ENCODE measurements around the gene DENND1A. TPM values are rescaled to one million over a fixed set of nuclear protein-coding genes. Genes with fewer than 3 reads are reported as not detected.

DENND1A gene
- total RNA-seq, 1 donor from 2014 or later = 9.0 TPM

DNA sequence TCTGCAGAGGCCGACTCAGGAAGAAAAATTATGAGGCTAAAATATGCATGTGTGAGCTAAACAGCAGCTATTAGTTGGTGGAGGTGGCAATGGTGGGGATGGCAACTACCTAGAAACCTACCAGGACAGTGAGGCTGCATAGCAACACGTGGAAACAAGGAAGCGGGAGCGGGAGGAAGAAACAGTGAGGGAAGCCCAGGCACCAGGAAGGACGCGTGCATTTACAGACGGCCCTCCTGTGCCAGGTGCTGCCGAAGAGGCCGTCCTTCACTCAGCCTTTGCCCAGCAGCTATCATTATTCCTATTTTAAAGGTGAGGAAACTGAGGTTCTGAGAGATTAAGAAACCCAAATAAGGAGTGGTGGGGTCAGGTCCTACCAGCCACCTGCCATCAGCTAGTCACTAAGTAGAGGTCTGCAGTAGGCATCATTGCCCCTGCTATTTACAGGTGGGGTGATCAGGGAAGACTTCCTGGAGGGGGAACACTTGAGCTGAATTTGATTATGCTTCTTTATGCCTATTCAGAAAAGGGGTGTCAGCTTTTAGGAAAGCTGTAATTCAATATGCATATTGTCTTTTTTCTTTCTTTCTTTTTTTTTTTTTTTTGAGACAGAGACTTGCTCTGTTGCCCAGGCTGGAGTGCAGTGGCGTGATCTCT is 448.6 kb downstream of the DENND1A start:
- no peak for ATAC-seq

DNA sequence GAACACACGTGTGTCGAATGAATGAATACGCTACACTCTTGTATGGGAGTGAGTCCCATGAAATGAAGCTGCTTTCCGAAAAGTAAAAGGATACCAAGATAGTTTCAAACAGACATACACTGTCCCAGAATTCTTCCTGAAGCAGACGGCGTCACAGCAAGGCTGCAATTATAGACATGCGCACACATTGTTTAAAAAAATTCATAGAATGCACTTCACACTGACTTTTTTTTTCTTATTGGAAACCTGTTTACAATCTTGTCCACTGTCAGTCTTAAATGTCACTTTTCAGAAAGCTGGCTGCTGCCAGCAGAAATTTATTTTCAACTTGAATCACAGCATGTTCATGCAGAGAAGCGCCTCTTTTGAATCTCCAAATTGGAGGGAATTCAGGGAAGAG is 449.1 kb downstream of the DENND1A start:
- ATAC-seq = no peak

DNA sequence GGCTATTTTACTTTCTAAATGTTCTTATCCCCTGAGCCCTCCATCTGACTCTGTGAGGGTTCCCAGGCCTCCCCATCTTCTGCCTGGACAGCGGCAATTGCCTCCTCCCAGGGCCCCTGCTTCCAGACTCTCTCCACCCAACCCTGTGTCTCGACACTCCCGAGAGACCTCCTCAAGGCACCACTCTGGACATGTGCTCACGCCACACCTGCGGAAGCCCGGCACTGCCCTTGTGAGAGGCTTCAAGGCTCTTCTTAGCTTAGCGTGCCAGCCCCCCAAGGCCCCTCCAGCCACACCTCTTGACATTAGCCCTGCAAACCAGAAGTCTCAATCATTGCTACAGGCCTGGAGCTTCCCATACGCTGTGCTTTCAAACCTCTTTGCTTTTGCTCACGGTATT is 449.8 kb downstream of the DENND1A start:
- ATAC-seq = no peak

DNA sequence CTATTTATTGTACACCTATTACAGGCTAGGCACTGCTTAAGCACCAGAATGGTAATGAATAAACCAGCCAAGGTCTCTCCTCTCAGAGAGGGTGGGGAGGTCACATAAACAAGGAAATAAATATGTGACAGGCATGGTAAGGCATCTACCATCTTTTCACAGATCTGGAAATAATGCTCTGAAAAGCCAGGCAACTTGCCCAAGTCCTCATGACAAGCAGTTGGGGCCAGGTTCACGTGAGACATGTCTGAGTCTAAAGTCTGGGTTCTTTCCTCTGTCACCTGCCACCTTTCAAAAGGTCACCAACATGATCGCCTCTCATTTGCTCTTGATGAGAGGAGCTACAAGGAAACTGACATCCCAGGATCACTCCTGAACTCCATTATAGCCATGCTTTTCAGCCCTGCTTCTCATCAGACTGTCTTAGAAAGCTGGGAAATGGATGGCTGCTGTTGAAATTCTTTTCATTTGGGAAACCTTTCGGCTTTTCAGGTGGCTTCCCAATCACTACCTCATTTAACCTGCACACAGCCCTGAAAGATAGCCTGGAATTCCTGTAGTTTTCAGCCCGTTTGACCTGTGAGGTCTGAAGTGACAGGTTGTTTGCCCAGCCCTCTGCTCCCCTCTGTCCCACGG is 450.8 kb downstream of the DENND1A start:
- ATAC-seq = no peak

DNA sequence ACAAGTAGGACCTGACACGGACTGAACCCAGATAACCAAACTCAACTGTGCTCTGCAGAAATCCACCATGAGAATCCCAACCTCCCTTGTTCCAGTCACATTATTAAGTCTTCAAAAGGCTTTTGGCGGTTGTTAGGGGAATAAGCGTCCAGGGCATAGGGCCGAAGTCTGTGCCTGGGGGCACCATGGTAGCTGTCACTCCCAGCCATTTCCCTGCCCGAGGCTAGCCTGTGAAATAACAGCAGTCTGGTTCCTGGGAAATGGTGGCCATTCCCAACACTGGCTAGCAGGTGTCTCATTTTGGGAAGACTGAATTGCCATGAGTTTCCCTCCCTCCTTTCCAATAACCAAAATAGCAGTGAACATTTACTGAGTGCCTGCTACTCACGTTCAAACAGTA is 451.8 kb downstream of the DENND1A start:
- ATAC-seq = no peak

DNA sequence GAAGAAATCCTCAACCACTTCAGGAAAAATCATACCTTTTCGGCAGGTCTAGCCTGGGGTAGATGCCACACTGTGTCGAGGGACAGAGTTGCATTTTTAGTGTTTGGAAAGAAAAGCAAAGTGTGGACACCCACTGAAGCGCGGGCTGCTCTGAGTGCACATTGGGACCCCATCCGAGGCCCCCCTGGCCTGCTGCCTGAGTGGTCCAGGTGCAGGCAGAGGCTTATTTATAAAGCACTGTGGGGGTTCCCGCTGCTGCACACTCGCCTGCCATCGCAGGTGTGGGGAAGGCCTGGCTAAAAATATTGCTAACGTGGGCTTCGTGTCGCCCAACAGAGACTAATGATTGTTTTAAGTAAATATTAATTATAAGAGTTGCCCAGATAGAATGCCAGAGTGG is 454.5 kb downstream of the DENND1A start:
- no peak for ATAC-seq

DNA sequence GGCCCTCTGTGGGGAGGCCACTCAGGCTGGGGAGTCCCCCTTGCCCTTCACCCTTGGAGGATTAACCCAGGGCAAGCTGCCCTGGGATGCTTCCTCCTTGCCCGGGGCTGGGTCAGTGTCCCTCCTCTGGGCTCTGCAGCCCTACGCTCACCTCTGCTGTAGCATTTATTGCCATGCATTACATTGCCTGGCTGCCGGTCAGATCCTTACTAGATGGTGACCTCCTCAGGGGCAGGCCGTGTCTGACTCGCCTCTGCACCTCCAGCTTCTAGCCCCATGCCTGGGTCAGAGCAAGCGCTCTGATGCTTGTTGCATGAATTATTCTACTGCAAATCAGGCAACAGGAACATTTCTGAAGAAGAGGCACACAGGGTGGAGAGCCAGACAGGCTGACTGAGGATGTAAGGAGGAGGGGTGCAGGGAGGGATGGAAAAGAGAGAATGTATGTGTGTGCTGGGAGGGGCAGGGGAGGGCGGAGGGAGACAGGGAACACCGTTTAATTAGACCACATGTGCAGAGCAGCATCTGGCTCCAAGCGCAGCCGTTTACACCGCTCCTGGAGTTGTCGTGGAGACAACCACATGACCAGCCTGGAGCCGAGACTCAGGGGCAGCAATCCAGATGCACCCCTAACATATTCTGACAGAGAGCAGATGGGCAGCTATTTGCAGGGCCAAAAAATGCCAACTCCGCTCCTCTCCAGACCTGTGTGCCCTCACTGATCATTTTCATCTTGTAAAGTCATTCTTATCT is 456.9 kb downstream of the DENND1A start:
- ATAC-seq = no peak

DNA sequence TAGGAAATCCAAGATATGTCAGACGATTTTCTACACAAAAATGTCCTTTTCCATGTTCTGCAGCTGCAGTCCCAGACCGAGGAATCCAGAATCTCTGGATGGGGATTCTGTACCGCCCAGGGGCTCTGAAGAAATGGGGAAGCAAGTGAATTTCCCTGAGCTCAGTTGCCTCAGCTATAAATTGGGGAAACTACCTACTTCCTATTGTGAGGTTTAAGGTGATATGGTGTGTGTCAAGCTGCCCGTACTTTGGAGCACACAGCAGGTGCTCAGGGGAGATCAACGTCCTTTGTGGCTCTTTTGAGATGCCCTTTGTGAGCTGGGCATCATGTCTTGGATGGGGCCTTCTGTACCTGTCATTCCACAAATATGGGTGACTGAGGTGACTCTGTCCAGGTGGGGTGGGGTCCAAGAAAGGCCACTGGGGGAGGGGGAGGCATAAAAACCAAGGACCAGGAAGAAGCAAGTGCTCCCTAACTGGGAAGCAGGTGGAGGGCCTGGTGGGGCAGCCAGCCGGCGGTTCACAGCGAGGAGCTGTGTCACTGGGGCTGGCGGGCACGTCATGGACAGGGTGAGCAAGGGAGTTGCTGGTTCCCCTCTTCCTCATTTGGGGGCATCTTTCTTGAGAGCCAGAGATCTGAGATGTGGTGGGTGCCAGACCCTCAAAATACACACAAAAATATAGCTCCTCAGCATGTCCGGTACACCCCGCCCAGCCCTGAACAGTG is 457.9 kb downstream of the DENND1A start:
- no peak for ATAC-seq

DNA sequence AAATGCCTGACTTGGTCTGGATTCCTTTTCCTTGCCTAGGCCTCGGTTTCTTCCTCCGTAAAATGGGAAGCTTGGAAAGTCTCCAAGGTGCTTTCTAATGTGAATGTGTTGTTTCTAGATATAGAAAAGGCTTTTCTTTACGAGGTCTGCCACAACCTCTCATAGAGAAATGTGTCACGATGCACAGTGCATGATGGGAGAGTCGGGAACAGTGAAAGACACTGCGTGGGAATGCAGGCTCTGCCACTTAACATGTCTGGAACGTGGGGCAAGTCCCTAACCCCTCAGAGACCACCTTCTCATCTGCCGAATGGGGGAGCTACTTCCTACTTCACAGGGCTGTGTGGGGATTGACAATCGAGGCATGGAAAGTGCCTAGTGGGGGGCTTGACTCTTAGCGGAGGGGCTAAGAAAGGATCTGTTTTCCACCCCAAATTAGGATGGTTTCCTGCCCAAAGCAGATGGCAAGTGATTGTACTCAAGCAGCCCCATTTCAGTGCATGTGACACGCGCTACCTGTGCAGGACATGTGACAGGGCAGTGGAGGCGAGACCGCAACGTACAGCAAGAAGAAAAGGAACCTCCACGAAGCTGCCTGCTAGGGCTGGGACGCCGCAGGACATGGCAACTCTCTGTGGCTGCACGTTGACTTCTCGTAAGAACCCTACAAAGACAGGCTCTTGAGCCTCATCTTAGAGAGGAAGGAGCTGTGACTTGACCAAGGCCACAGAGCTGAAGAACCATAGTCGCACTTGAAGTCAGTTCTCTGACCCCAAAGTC is 458.7 kb downstream of the DENND1A start:
- ATAC-seq = no peak

DNA sequence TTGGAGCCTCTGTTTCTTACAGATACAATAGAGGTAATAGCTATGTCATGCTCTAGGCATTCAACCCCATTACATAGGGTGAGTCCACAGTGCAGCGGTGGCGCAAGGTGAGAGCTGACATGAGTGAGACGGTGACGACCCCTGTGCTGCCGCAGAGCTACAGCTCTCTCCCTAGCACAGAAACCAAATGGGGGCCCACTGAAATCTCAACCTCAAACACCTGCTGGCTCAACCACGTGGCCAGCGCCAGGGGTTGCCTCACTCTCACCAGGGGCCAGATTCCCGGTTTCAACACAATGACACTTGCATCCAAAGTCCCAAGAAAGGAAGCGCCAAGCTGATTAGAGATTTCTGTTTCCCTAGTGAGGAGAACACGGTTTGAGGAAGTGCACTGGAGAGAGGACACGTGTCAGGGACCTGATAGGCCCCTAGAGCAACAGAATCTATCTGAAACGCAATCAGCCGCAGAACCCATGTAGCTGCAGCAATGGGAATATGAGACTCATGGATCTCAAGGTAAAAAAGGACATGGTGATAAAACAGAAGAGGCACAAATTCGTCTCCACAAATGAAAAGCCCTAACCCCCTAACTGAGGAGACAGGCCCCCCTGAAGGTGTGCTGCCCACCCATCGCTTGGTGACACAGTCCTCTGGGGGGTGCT is 459.7 kb downstream of the DENND1A start:
- ATAC-seq = no peak

DNA sequence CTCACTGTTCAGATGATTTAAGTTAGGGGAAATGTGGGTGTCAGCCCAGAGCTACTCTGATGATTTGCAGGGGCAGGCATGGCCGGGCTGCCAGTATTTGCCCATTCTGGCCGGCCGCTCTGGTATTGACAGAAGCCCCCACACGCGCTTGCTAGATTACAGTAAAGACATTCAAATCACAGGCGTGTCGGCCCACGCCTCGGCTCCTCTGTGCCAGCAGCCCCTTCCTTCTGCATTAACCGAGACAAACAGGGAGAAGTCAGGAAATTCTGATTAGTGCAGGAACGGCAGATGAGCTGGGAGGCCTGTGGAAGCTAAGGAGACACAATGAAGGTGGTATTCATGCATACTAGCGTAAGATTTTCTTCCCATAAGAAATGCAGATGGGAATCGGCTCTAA is 460.6 kb downstream of the DENND1A start:
- no peak for ATAC-seq

DNA sequence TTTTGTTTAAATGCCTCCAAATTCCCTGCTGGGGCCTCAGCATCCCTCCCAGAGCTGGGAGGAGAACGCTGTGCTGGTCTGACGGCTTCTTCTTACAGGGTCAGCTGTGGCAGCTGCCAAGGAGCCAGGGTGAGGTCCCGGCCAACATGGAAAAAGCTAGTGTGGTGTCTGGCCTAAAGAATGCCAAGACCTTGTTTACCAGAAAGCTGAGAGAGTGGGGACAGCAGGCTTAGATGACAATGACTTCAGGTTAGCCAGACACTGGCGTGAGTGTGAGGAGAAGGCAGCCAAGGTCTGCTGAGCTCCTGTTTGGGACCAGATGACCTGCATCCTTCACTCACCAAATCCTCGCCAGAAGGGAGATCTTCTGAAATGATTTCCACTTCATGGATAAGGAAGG is 461.4 kb downstream of the DENND1A start:
- no peak for ATAC-seq

DNA sequence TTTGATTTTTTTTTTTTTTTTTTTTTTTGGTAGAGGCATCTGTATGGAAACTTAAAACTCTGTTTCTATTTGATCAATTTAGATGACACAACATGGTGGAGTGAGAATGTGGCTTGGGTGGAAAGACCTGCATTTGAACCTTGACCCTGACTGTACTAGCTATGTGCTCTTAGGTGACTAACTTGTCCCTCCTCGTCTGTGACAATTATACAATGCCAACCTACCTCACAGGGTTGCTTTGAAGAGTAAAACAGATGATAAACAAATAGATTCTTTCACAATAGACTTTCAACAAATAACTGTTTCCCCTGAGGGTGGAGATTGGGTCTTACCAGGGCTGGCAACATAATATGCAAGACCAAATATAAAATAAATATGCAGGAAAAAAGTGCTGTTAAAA is 464.6 kb downstream of the DENND1A start:
- ATAC-seq = peak; percentile 52

DNA sequence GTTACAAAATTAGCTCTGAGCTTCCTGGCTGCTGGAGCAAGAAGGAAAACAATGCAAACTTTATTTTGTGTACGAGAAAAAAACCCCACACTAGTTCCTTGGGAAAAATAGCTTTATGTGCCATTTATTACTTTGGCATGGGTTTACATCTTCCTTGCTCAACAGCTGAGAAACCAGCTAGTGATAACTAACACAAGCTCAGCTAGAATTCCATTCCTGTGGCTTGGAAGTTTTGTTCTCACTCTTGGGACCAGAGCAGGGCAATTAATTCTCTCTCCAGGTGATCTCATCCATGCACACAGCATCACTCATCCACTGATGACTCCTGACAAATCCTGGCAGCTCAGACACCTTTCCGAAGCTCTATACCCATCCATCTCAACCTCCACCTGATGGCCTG is 469.8 kb downstream of the DENND1A start:
- no peak for ATAC-seq

DNA sequence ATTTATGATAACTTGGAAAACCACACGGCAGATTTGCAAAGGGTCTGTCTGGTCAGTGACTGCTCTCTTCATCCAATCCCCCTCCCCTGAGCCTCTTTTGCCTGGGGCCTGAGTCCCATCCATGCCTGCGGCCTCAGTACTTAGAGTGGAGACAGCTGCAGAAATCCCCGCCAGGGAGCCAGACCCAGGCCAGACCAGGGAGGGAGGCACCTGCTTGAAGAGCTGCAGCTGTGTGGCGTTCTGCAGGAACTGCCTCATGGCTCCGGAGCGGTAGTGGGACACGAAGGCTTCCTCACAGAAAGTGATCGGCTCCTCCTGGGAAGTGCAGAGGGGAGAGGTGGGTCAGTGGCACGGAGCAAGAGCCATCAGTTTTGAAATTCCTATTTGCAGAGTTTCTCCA is 472.3 kb downstream of the DENND1A start:
- no peak for ATAC-seq

DNA sequence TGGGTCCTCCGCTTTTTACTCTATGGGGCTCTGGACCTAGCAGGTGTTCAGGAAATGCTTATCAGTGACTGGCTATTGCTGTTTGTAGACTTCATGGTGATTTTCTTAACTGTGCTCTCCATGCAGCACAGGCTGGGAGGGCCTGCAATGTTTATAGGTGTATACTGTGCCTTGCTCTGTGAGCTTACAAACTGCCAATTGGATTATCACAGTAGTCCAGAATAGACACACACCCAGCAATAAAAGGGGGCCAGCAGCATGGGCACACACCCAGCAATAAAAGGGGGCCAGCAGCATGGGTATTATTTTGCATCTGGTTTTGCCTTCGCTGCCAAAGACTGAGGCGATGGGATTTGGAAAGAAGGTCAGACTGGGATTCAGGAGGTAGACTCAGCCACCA is 473.9 kb downstream of the DENND1A start:
- no peak for ATAC-seq

DNA sequence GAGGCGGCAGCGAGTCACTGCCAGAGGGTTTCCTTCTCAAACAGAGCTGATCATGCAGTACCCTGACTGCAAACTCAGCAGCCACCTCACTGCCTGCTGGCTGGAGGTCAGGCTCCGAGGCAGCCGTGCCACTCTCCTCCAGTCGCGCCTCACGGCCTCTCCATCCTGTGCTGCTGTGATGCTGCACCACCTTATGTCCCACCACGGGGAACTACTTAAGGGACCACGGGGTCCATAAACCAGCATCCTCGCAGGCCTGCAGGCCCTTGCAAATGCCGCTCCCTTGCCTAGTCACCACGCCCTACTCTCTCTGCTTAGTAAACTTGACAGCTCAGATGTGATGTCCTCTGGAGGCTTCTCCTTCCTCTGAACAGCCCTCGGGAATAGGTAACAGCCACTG is 474.7 kb downstream of the DENND1A start:
- ATAC-seq = no peak

DNA sequence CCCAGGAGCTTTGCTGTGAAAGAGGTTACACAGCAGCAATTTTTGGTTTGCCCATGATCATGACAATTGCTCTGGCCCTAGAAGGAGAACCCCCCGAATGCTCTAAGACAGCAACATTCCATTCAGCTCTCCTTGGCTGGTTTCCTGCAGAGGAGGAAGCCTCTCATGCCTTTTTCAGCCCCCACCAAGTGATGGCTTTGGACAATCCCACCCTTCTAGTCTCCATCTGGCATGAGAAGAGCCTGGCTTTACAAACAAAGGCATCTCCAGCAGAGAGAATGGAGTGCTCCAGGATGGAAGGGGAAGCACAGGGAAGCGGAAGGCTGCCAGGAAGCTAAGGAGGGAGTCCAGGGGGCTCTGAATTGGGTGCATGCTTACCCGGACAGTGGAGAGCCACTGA is 475.6 kb downstream of the DENND1A start:
- no peak for ATAC-seq

DNA sequence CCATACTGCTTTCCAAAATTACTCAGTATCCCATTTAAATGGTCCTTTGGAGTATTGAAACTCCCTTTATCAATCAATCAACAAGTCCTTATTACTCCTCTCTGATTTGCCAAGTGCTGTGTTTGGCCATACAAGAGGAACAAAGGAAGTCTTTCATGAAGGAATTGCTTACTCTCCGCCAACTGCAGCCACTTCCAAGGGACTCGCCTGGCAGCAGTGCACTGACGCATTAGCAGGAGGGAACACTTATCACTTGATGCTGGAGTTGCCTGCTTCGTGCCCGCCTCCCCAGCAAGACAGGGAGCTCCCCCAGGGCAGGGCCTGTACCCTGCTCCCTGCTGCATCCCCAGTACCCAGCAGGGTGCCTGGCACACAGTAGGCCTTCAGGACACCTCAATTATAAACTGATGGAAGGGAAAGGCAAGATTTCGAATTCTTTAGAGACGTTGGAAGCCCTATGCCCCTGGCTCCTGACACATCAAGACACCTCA is 476.1 kb downstream of the DENND1A start:
- no peak for ATAC-seq

DNA sequence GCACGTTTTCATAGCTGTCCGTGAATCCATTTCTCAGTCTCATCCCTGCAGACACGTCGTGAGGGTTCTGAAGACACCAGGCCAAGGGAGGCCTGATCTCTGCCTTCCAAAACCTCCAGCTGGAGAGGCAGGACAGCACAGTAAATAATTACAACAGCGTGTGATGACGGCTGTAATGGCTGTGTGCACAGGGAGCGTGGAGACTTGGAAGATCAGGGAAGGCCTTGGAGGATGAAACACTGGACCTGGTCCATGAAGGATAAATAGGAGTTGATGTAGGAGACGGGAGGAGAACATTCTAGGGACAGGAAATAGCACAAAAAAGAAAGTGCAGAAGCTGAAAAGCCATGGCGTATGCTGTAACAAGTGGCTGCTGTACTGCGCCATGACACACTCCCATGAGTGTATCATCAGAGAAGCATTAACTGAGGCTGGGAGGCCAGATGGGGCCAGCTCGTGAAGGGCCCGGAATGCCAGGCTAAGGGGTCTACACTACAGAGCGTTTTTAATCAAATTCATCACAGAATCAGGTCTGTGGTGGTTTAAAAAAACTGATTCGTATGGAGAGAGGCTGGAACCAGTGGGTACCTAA is 476.8 kb downstream of the DENND1A start:
- no peak for ATAC-seq

DNA sequence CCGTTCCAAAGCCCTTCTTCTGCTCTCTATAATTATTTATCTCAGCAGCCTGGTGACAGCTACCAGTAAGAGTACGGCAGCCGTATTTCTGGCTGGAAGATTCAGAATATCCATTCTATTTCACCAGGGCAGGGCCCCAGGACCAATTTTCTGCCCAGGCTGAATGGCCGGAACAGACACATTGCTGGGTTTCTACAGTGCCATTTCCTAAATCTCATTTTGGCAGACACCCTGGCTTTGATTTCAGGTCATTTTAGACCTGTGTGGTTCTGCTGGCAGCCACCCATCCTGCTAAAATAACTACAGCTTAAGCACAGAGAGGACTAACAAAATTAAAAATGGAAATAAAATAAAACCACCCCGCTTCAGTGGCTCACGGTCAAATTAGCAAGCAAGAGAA is 478.9 kb downstream of the DENND1A start:
- ATAC-seq = no peak
